HG03378 (cell line): ENCODE results near the gene C3orf38.
"Not testable (repeated sequence)": the region's sequence is repeated elsewhere in the genome, so short reads cannot be mapped to it uniquely, and the experiment has no call there.

ENCODE experiments used
- ATAC-seq: cut with Tn5 transposase; IDR thresholded peaks from one replicate; pipeline ENCODE4 v1.9.1; 2021; ENCODE audit warnings: mild to moderate bottlenecking, moderate library complexity; ENCODE audit not compliant: unreplicated experiment

The C3orf38 gene

GRCh38 chr3:88151358-88151757 lies 1.6 kb downstream of the C3orf38 start:
- no peak for ATAC-seq

GRCh38 chr3:88152841-88153240 lies 3.1 kb downstream of the C3orf38 start:
- no peak for ATAC-seq

- ATAC-seq: no peak
Measured at GRCh38 chr3:88166419-88166971, 16.7 kb downstream of the C3orf38 start.

GRCh38 chr3:88167173-88167572 lies 17.4 kb downstream of the C3orf38 start:
- ATAC-seq: no peak

- no peak for ATAC-seq
Measured at GRCh38 chr3:88167704-88168103, 17.9 kb downstream of the C3orf38 start.

GRCh38 chr3:88168171-88168570 lies 18.4 kb downstream of the C3orf38 start:
- ATAC-seq: no peak

GRCh38 chr3:88180398-88180999 lies 30.7 kb downstream of the C3orf38 start:
- peak; percentile 91 for ATAC-seq

- ATAC-seq: not testable (repeated sequence)
Measured at GRCh38 chr3:88182165-88182918, 32.6 kb downstream of the C3orf38 start.

- ATAC-seq: no peak
Measured at GRCh38 chr3:88188436-88188835, 38.7 kb downstream of the C3orf38 start.

GRCh38 chr3:88189361-88189810 lies 39.6 kb downstream of the C3orf38 start:
- ATAC-seq: peak; percentile 98

- ATAC-seq: no peak
Measured at GRCh38 chr3:88191872-88192409, 42.2 kb downstream of the C3orf38 start.

- ATAC-seq: no peak
Measured at GRCh38 chr3:88192631-88193030, 42.9 kb downstream of the C3orf38 start.

- ATAC-seq: no peak
Measured at GRCh38 chr3:88195951-88196434, 46.2 kb downstream of the C3orf38 start.

- ATAC-seq: no peak
Measured at GRCh38 chr3:88198121-88198520, 48.4 kb downstream of the C3orf38 start.

GRCh38 chr3:88203642-88204055 lies 53.9 kb downstream of the C3orf38 start:
- peak; percentile 97 for ATAC-seq
